Right lobe of liver (tissue), 4 donors: ENCODE data around the gene GAD2.

Experiments used
- CTCF ChIP-seq, 4 donors: fragments of 200-600 bp in 3 of 4; fragments of 450-650 bp in 1 of 4; IDR thresholded peaks; one replicate each; pipeline versions ENCODE4 v1.5.1 to v1.8.0; 2016 to 2022; ENCODE audit warnings: antibody characterized with exemption in 4 of 4, mild to moderate bottlenecking in 2 of 4
- POLR2A ChIP-seq: fragments of 450-650 bp; IDR thresholded peaks from one replicate; pipeline ENCODE4 v1.6.1; 2017; ENCODE audit warnings: antibody characterized with exemption, mild to moderate bottlenecking
- donor health status: DM: no; HTN: no; CAD: no.
- donor health status: DM: no; HTN: no; CAD: no.
- donor health status: DM: no; HTN: yes; CAD: no.

GRCh38 chr10:26235761-26236160, 19.2 kb downstream of the GAD2 start:
- TF ChIP-seq CTCF (IDR thresholded peaks at IDR 0.05) (no peak), POLR2A (no peak)
